CD4-positive, CD25-positive, alpha-beta regulatory T cell (primary cell): ENCODE data around the gene CAPN1. TPM values are rescaled to one million over a fixed set of nuclear protein-coding genes. Genes with fewer than 3 reads are reported as not detected.

Source experiments
- ATAC-seq, 2 donors: fragments of 150-1000 bp; cut with Tn5 transposase; one replicate each; pipeline ENCODE4 v1.10.0; 2021; ENCODE audit warnings: low read depth in 2 of 2, moderate number of reproducible peaks in 2 of 2, moderate library complexity in 1 of 2
- DNase-seq, 3 donors: peaks; one replicate each; pipeline versions ENCODE4 v3.0.0 to v3.0.0-alpha.2; 2012 to 2022; ENCODE audit warnings: mixed read lengths in 1 of 3
- H3K27ac ChIP-seq: one replicate; pipeline ENCODE4 v1.7.0; 2013; ENCODE audit warnings: mild to moderate bottlenecking, low read length; ENCODE audit not compliant: insufficient read depth, poor library complexity, severe bottlenecking
- H3K27me3 ChIP-seq: one replicate; pipeline ENCODE4 v1.7.0; 2013; ENCODE audit warnings: low read length; ENCODE audit not compliant: control insufficient read depth, insufficient read depth
- H3K36me3 ChIP-seq: one replicate; pipeline ENCODE4 v1.7.0; 2013; ENCODE audit warnings: mild to moderate bottlenecking, low read length, moderate library complexity; ENCODE audit not compliant: control insufficient read depth, insufficient read depth
- H3K4me1 ChIP-seq: 2 replicates; pipeline ENCODE4 v1.7.0; 2013; ENCODE audit warnings: mild to moderate bottlenecking, low read length; ENCODE audit not compliant: insufficient read depth, control insufficient read depth, poor library complexity, severe bottlenecking
- H3K4me3 ChIP-seq: one replicate; pipeline ENCODE4 v1.7.0; 2013; ENCODE audit warnings: low read depth, mild to moderate bottlenecking, low read length, moderate library complexity
- H3K9me3 ChIP-seq, 2 experiments: 1 replicate in 1 of 2; 2 replicates in 1 of 2; pipeline ENCODE4 v1.7.0; 2013; ENCODE audit warnings: low read length in 2 of 2, mild to moderate bottlenecking in 1 of 2, moderate library complexity in 1 of 2; ENCODE audit not compliant: control insufficient read depth in 2 of 2
- H3K27ac Mint-ChIP-seq, 3 donors: one replicate each; pipeline ENCODE4 v1.8.0; 2020 to 2022; ENCODE audit warnings: mild to moderate bottlenecking in 3 of 3, mixed read lengths in 3 of 3, moderate library complexity in 2 of 3
- H3K27me3 Mint-ChIP-seq: one replicate; pipeline ENCODE4 v1.8.0; 2022; ENCODE audit warnings: mild to moderate bottlenecking, mixed read lengths
- H3K36me3 Mint-ChIP-seq: one replicate; pipeline ENCODE4 v1.8.0; 2020; ENCODE audit warnings: mixed read lengths
- H3K4me1 Mint-ChIP-seq, 4 donors: one replicate each; pipeline ENCODE4 v1.8.0; 2020 to 2022; ENCODE audit warnings: mixed read lengths in 4 of 4, mild to moderate bottlenecking in 1 of 4
- H3K4me3 Mint-ChIP-seq, 4 donors: one replicate each; pipeline ENCODE4 v1.8.0; 2020 to 2022; ENCODE audit warnings: mild to moderate bottlenecking in 4 of 4, mixed read lengths in 4 of 4, moderate library complexity in 3 of 4
- H3K9me3 Mint-ChIP-seq, 7 donors: one replicate each; pipeline ENCODE4 v1.8.0; 2020 to 2022; ENCODE audit warnings: mixed read lengths in 7 of 7, mild to moderate bottlenecking in 3 of 7, moderate library complexity in 2 of 7
- polyA plus RNA-seq, 4 donors: library from polyadenylated mRNA; unstranded; fragments of 300-500 nt; fragmentation: Illumina TruSeq; gene quantifications; one replicate each; pipeline ENCODE4 v1.2.3, GENCODE V29; 2021
- total RNA-seq: library from RNA; stranded (reverse); gene quantifications from one replicate; pipeline ENCODE4 v1.2.3, GENCODE V29; 2022

The CAPN1 gene
- total RNA-seq (158 TPM), polyA plus RNA-seq (100 to 1,000 TPM in 2 of 4 donors, 10 to 100 TPM in 2; 91.2 to 148 (median 109) TPM)

- ATAC-seq = peak; percentile 71 to 76
- H3K4me3 Mint-ChIP-seq = peak within 1 kb of the TSS; percentile 90 to 97 (median 94)
Measured at GRCh38 chr11:65181569-65182257, at the start of gene CAPN1. Gene CAPN1, plus strand, starts transcription at chr11:65181928. Its CDS starts 774 bp downstream, at chr11:65182702.

GRCh38 chr11:65132238-65132987, 49.3 kb upstream of the CAPN1 start:
- H3K27me3 ChIP-seq = no peaks in the 10 kb centered on the region
- no peaks in the 10 kb centered on the region for H3K9me3 ChIP-seq
- H3K27ac Mint-ChIP-seq = peak overlapping the region in 2 of 3 donors; percentile 26 to 99
- no peak for ATAC-seq
- H3K36me3 ChIP-seq = peaks cover 51% of the 10 kb centered on the region
- H3K4me3 Mint-ChIP-seq = peak overlapping the region; percentile 96 to 100 (median 98)
- H3K36me3 Mint-ChIP-seq = peaks cover 8% of the 10 kb centered on the region
- H3K4me1 ChIP-seq = peaks cover 38% of the 10 kb centered on the region
- peaks cover 7 to 46% (median 23%) of the 10 kb centered on the region in 4 donors for H3K4me1 Mint-ChIP-seq
- no peaks in the 10 kb centered on the region for H3K27me3 Mint-ChIP-seq
- H3K9me3 Mint-ChIP-seq = peaks cover 0 to 2% (median 0%) of the 10 kb centered on the region in 7 donors
- no peak for DNase-seq
- no peak overlapping the region for H3K4me3 ChIP-seq
- H3K27ac ChIP-seq = peak overlapping the region; percentile 20

More at GRCh38 chr11:65181569-65182257, at the start of gene CAPN1:
- Mint-ChIP-seq H3K9me3 (no peaks in the 10 kb centered on the region), H3K4me1 (peaks cover 5 to 37% (median 28%) of the 10 kb centered on the region in 4 donors), H3K36me3 (peaks cover 5% of the 10 kb centered on the region), H3K27ac (peak within 1 kb of the TSS; percentile 88 to 93 (median 93)), H3K27me3 (no peaks in the 10 kb centered on the region)
- peaks cover 33% of the 10 kb centered on the region for H3K4me1 ChIP-seq
- H3K27me3 ChIP-seq = no peaks in the 10 kb centered on the region
- no peaks in the 10 kb centered on the region for H3K9me3 ChIP-seq
- H3K4me3 ChIP-seq = peak within 1 kb of the TSS; percentile 57
- peak within 1 kb of the TSS; percentile 75 for H3K27ac ChIP-seq
- DNase-seq = peak; percentile 60 to 86 (median 69)
- peaks cover 14% of the 10 kb centered on the region for H3K36me3 ChIP-seq

- Mint-ChIP-seq H3K27me3 (no peaks in the 10 kb centered on the region), H3K4me1 (peaks cover 7 to 48% (median 23%) of the 10 kb centered on the region in 4 donors), H3K36me3 (peaks cover 8% of the 10 kb centered on the region)
Measured at GRCh38 chr11:65132988-65133700, 48.6 kb upstream of the CAPN1 start.

GRCh38 chr11:65133724-65134123, 48.0 kb upstream of the CAPN1 start:
- Histone ChIP-seq H3K36me3 (peaks cover 39% of the 10 kb centered on the region), H3K27ac (peak overlapping the region; percentile 99), H3K4me1 (peaks cover 38% of the 10 kb centered on the region), H3K27me3 (no peaks in the 10 kb centered on the region), H3K4me3 (peak overlapping the region; percentile 78), H3K9me3 (no peaks in the 10 kb centered on the region)
- H3K9me3 Mint-ChIP-seq = peaks cover 0 to 2% (median 0%) of the 10 kb centered on the region in 7 donors
- peak in 1 of 3 donors; percentile 20 for DNase-seq
- H3K36me3 Mint-ChIP-seq = peaks cover 8% of the 10 kb centered on the region
- no peak for ATAC-seq
- H3K27ac Mint-ChIP-seq = peak overlapping the region; percentile 89 to 100 (median 99)
- peak overlapping the region; percentile 96 to 100 (median 98) for H3K4me3 Mint-ChIP-seq
- peaks cover 7 to 48% (median 23%) of the 10 kb centered on the region in 4 donors for H3K4me1 Mint-ChIP-seq
- no peaks in the 10 kb centered on the region for H3K27me3 Mint-ChIP-seq

More at GRCh38 chr11:65132988-65133700, 48.6 kb upstream of the CAPN1 start:
- peak overlapping the region; percentile 96 to 100 (median 98) for H3K4me3 Mint-ChIP-seq
- H3K27me3 ChIP-seq = no peaks in the 10 kb centered on the region
- no peaks in the 10 kb centered on the region for H3K9me3 ChIP-seq
- peak overlapping the region; percentile 99 for H3K27ac ChIP-seq
- H3K4me3 ChIP-seq = peak overlapping the region; percentile 78
- ATAC-seq = no peak
- DNase-seq = peak in 1 of 3 donors; percentile 68
- peaks cover 38% of the 10 kb centered on the region for H3K4me1 ChIP-seq
- H3K36me3 ChIP-seq = peaks cover 45% of the 10 kb centered on the region
- peaks cover 0 to 2% (median 0%) of the 10 kb centered on the region in 7 donors for H3K9me3 Mint-ChIP-seq
- peak overlapping the region; percentile 89 to 100 (median 99) for H3K27ac Mint-ChIP-seq

GRCh38 chr11:65134240-65134951, 47.3 kb upstream of the CAPN1 start, which contains the start of gene SYVN1:
Gene SYVN1, minus strand, starts transcription at chr11:65134519. Its CDS starts 918 bp downstream, at chr11:65133601.
- Histone ChIP-seq H3K4me3 (peak within 1 kb of the TSS; percentile 87), H3K4me1 (peaks cover 38% of the 10 kb centered on the region), H3K27me3 (no peaks in the 10 kb centered on the region), H3K36me3 (peaks cover 32% of the 10 kb centered on the region), H3K9me3 (no peaks in the 10 kb centered on the region), H3K27ac (peak within 1 kb of the TSS; percentile 99)
- DNase-seq = peak; percentile 87 to 94 (median 94)
- H3K9me3 Mint-ChIP-seq = peaks cover 0 to 2% (median 0%) of the 10 kb centered on the region in 7 donors
- peak within 1 kb of the TSS; percentile 99 to 100 (median 100) for H3K27ac Mint-ChIP-seq
- H3K36me3 Mint-ChIP-seq = peaks cover 8% of the 10 kb centered on the region
- ATAC-seq = peak; percentile 77 to 78
- H3K27me3 Mint-ChIP-seq = no peaks in the 10 kb centered on the region
- peaks cover 7 to 48% (median 23%) of the 10 kb centered on the region in 4 donors for H3K4me1 Mint-ChIP-seq
- peak within 1 kb of the TSS; percentile 96 to 100 (median 98) for H3K4me3 Mint-ChIP-seq

- H3K4me1 Mint-ChIP-seq = peaks cover 7 to 48% (median 23%) of the 10 kb centered on the region in 4 donors
- H3K27ac Mint-ChIP-seq = peak overlapping the region; percentile 99 to 100 (median 100)
- Histone ChIP-seq H3K27ac (peak overlapping the region; percentile 99), H3K4me3 (peak overlapping the region; percentile 87), H3K4me1 (peaks cover 38% of the 10 kb centered on the region), H3K27me3 (no peaks in the 10 kb centered on the region), H3K9me3 (no peaks in the 10 kb centered on the region), H3K36me3 (peaks cover 25% of the 10 kb centered on the region)
- H3K9me3 Mint-ChIP-seq = peaks cover 0 to 2% (median 0%) of the 10 kb centered on the region in 7 donors
- DNase-seq (peak; percentile 82 to 97 (median 93)), ATAC-seq (peak; percentile 88 to 90)
- H3K4me3 Mint-ChIP-seq = peak overlapping the region; percentile 96 to 100 (median 98)
- H3K36me3 Mint-ChIP-seq = peaks cover 8% of the 10 kb centered on the region
- H3K27me3 Mint-ChIP-seq = peaks cover 2% of the 10 kb centered on the region
Measured at GRCh38 chr11:65134952-65135632, 46.6 kb upstream of the CAPN1 start.
